Loucy (cell line): ENCODE results near the gene KCNH2.

Source experiments
- EZH2phosphoT487 ChIP-seq: fragments of 200-600 bp; IDR thresholded peaks from 2 replicates; pipeline ENCODE4 v1.6.1; 2018; ENCODE audit warnings: antibody characterized with exemption, mild to moderate bottlenecking, moderate library complexity, borderline replicate concordance
- TF ChIP-seq, protein P1 (sequence below): fragments of 200-600 bp; sonication (generic); conservative IDR thresholded peaks from 2 replicates; pipeline ENCODE4 v1.5.1; 2014; ENCODE audit warnings: mild to moderate bottlenecking, antibody characterized with exemption, low read length

- TF ChIP-seq, protein P1, sequence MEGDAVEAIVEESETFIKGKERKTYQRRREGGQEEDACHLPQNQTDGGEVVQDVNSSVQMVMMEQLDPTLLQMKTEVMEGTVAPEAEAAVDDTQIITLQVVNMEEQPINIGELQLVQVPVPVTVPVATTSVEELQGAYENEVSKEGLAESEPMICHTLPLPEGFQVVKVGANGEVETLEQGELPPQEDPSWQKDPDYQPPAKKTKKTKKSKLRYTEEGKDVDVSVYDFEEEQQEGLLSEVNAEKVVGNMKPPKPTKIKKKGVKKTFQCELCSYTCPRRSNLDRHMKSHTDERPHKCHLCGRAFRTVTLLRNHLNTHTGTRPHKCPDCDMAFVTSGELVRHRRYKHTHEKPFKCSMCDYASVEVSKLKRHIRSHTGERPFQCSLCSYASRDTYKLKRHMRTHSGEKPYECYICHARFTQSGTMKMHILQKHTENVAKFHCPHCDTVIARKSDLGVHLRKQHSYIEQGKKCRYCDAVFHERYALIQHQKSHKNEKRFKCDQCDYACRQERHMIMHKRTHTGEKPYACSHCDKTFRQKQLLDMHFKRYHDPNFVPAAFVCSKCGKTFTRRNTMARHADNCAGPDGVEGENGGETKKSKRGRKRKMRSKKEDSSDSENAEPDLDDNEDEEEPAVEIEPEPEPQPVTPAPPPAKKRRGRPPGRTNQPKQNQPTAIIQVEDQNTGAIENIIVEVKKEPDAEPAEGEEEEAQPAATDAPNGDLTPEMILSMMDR, result no peak
- no peak for TF ChIP-seq EZH2phosphoT487
Measured at GRCh38 chr7:150918378-150918777, 59.7 kb downstream of the KCNH2 start.
